Kidney (tissue), 14 donors: ENCODE results near the gene TFPI. TPM values are rescaled to one million over a fixed set of nuclear protein-coding genes. Genes with fewer than 3 reads are reported as not detected.
A peak's percentile ranks its signal among the peaks of the same experiment; 100 is the strongest.

Experiments
- DNase-seq, 5 donors: peaks; one replicate each; pipeline ENCODE4 v3.0.0-alpha.2; 2013 to 2020
- FAIRE-seq: peaks from 2 replicates; lab custom pipeline; 2012; peaks lifted over from hg19 to GRCh38; lab: Jason Lieb, UNC
- H3K27ac ChIP-seq, 2 donors: one replicate each; pipeline ENCODE4 v1.7.0; 2013; ENCODE audit warnings: low read depth in 2 of 2, low read length in 2 of 2, inconsistent platforms in 1 of 2
- H3K27me3 ChIP-seq: one replicate; pipeline ENCODE4 v1.7.1; 2013; ENCODE audit warnings: low read length, inconsistent platforms; ENCODE audit not compliant: control insufficient read depth, insufficient read depth
- H3K36me3 ChIP-seq, 3 donors: one replicate each; pipeline versions ENCODE4 v1.7.0 to v1.7.1; 2013; ENCODE audit warnings: low read length in 3 of 3, control low read depth in 1 of 3, inconsistent platforms in 1 of 3; ENCODE audit not compliant: insufficient read depth in 3 of 3, control insufficient read depth in 2 of 3
- H3K4me1 ChIP-seq, 3 donors: one replicate each; pipeline versions ENCODE4 v1.7.0 to v1.7.1; 2013; ENCODE audit warnings: low read length in 3 of 3, inconsistent platforms in 1 of 3, low read depth in 1 of 3; ENCODE audit not compliant: control insufficient read depth in 2 of 3, insufficient read depth in 2 of 3
- H3K4me3 ChIP-seq, 3 donors: one replicate each; pipeline versions ENCODE4 v1.7.0 to v1.8.1; 2013; ENCODE audit warnings: low read length in 3 of 3, control low read depth in 1 of 3, inconsistent platforms in 1 of 3
- H3K9ac ChIP-seq, 3 donors: one replicate each; pipeline versions ENCODE4 v1.7.0 to v1.7.1; 2013; ENCODE audit warnings: low read length in 3 of 3, control low read depth in 1 of 3, inconsistent platforms in 1 of 3
- H3K9me3 ChIP-seq, 3 donors: one replicate each; pipeline versions ENCODE4 v1.7.0 to v1.7.1; 2013; ENCODE audit warnings: low read length in 3 of 3, control low read depth in 1 of 3, inconsistent platforms in 1 of 3; ENCODE audit not compliant: control insufficient read depth in 2 of 3, insufficient read depth in 1 of 3
- CTCF ChIP-seq: IDR thresholded peaks from 3 replicates; pipeline ENCODE4 v1.5.1; 2012; ENCODE audit warnings: mild to moderate bottlenecking, moderate library complexity, borderline replicate concordance; ENCODE audit not compliant: insufficient read depth; ENCODE audit errors: extremely low read depth
- intact Hi-C: fragments of 100-400 bp; cut with DNase I; formaldehyde crosslinking; loops from one replicate; pipeline ENCODE4 v1.11.1; 2022
- polyA plus RNA-seq: library from polyadenylated mRNA; stranded (reverse); fragments of 350-450 nt; fragmentation: Illumina TruSeq; extraction: RNeasy Lipid Tissue Mini Kit (QIAGEN cat#74804); gene quantifications from one replicate; pipeline ENCODE4 v1.2.3, GENCODE V29; 2014; ENCODE audit warnings: low read depth, low replicate concordance; ENCODE audit not compliant: insufficient read depth
- total RNA-seq: library from RNA; stranded (reverse); fragmentation: NEBNext Ultra II Directional; extraction: Animal tissue kit (Norgen Biotek cat#: 25700); gene quantifications from one replicate; pipeline ENCODE4 v1.2.1, GENCODE V29; 2021
- donor health status: control.
- donor health status: control.
- donor health status: control.
- donor health status: control.
- donor health status: control.
- donor health status: DM: yes; HTN: yes; CAD: no.
- donor health status: Normal renal cell carcinoma (clear cell type).

The TFPI gene
- total and polyA plus RNA-seq, 2 donors from 2014 or later = 26.2 to 266 TPM

- Histone ChIP-seq H3K9me3 (no peaks in the 10 kb centered on the region), H3K27ac (no peak overlapping the region), H3K4me3 (no peak overlapping the region), H3K36me3 (no peaks in the 10 kb centered on the region), H3K4me1 (no peaks in the 10 kb centered on the region), H3K9ac (no peak overlapping the region), H3K27me3 (no peaks in the 10 kb centered on the region)
- FAIRE-seq (no peak), DNase-seq (no peak)
- intact Hi-C loops = no loop called here
- TF ChIP-seq CTCF = no peak
Measured at GRCh38 chr2:187459256-187459655, 95.0 kb downstream of the TFPI start.

GRCh38 chr2:187453078-187453641 lies 101.1 kb downstream of the TFPI start:
- intact Hi-C loops = loop anchor here (5.0 kb wide), 1 partner anchor 591 kb away; no protein-coding TSS in a partner anchor
- FAIRE-seq (peak; percentile 97), DNase-seq (peak in 2 of 5 donors; percentile 39 to 56)
- Histone ChIP-seq H3K9ac (no peak overlapping the region), H3K27ac (no peak overlapping the region), H3K9me3 (no peaks in the 10 kb centered on the region), H3K36me3 (no peaks in the 10 kb centered on the region), H3K4me3 (no peak overlapping the region), H3K4me1 (no peaks in the 10 kb centered on the region), H3K27me3 (no peaks in the 10 kb centered on the region)
- TF ChIP-seq CTCF = peak; percentile 31

GRCh38 chr2:187451510-187451909 lies 102.7 kb downstream of the TFPI start:
- H3K36me3 ChIP-seq = no peaks in the 10 kb centered on the region
- no peak for TF ChIP-seq CTCF
- no peaks in the 10 kb centered on the region for H3K9me3 ChIP-seq
- FAIRE-seq = peak; percentile 17
- H3K27ac ChIP-seq = no peak overlapping the region
- intact Hi-C loops = loop anchor here (5.0 kb wide), 1 partner anchor 589 kb away; no protein-coding TSS in a partner anchor
- no peak overlapping the region for H3K4me3 ChIP-seq
- no peak overlapping the region for H3K9ac ChIP-seq
- DNase-seq = no peak
- H3K4me1 ChIP-seq = no peaks in the 10 kb centered on the region
- H3K27me3 ChIP-seq = no peaks in the 10 kb centered on the region
